ENCODE results near the gene CCNL1. TPM values are rescaled to one million over a fixed set of nuclear protein-coding genes. Genes with fewer than 3 reads are reported as not detected.

The CCNL1 gene
- total and polyA plus RNA-seq, 2 of the 8 experiments (the other 6 are each of a cell fraction or from before 2014, with no cell fraction given), result 64.5 to 68.6 TPM

GRCh38 chr3:157154563-157155330 lies 5.2 kb downstream of the CCNL1 start (continued):
- TF ChIP-seq, protein P1, sequence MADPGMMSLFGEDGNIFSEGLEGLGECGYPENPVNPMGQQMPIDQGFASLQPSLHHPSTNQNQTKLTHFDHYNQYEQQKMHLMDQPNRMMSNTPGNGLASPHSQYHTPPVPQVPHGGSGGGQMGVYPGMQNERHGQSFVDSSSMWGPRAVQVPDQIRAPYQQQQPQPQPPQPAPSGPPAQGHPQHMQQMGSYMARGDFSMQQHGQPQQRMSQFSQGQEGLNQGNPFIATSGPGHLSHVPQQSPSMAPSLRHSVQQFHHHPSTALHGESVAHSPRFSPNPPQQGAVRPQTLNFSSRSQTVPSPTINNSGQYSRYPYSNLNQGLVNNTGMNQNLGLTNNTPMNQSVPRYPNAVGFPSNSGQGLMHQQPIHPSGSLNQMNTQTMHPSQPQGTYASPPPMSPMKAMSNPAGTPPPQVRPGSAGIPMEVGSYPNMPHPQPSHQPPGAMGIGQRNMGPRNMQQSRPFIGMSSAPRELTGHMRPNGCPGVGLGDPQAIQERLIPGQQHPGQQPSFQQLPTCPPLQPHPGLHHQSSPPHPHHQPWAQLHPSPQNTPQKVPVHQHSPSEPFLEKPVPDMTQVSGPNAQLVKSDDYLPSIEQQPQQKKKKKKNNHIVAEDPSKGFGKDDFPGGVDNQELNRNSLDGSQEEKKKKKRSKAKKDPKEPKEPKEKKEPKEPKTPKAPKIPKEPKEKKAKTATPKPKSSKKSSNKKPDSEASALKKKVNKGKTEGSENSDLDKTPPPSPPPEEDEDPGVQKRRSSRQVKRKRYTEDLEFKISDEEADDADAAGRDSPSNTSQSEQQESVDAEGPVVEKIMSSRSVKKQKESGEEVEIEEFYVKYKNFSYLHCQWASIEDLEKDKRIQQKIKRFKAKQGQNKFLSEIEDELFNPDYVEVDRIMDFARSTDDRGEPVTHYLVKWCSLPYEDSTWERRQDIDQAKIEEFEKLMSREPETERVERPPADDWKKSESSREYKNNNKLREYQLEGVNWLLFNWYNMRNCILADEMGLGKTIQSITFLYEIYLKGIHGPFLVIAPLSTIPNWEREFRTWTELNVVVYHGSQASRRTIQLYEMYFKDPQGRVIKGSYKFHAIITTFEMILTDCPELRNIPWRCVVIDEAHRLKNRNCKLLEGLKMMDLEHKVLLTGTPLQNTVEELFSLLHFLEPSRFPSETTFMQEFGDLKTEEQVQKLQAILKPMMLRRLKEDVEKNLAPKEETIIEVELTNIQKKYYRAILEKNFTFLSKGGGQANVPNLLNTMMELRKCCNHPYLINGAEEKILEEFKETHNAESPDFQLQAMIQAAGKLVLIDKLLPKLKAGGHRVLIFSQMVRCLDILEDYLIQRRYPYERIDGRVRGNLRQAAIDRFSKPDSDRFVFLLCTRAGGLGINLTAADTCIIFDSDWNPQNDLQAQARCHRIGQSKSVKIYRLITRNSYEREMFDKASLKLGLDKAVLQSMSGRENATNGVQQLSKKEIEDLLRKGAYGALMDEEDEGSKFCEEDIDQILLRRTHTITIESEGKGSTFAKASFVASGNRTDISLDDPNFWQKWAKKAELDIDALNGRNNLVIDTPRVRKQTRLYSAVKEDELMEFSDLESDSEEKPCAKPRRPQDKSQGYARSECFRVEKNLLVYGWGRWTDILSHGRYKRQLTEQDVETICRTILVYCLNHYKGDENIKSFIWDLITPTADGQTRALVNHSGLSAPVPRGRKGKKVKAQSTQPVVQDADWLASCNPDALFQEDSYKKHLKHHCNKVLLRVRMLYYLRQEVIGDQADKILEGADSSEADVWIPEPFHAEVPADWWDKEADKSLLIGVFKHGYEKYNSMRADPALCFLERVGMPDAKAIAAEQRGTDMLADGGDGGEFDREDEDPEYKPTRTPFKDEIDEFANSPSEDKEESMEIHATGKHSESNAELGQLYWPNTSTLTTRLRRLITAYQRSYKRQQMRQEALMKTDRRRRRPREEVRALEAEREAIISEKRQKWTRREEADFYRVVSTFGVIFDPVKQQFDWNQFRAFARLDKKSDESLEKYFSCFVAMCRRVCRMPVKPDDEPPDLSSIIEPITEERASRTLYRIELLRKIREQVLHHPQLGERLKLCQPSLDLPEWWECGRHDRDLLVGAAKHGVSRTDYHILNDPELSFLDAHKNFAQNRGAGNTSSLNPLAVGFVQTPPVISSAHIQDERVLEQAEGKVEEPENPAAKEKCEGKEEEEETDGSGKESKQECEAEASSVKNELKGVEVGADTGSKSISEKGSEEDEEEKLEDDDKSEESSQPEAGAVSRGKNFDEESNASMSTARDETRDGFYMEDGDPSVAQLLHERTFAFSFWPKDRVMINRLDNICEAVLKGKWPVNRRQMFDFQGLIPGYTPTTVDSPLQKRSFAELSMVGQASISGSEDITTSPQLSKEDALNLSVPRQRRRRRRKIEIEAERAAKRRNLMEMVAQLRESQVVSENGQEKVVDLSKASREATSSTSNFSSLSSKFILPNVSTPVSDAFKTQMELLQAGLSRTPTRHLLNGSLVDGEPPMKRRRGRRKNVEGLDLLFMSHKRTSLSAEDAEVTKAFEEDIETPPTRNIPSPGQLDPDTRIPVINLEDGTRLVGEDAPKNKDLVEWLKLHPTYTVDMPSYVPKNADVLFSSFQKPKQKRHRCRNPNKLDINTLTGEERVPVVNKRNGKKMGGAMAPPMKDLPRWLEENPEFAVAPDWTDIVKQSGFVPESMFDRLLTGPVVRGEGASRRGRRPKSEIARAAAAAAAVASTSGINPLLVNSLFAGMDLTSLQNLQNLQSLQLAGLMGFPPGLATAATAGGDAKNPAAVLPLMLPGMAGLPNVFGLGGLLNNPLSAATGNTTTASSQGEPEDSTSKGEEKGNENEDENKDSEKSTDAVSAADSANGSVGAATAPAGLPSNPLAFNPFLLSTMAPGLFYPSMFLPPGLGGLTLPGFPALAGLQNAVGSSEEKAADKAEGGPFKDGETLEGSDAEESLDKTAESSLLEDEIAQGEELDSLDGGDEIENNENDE (IDR thresholded peaks at IDR 0.05; ENCODE audit: insufficient replicate concordance, low read length), result no peak
- TF ChIP-seq YY1 (IDR thresholded peaks at IDR 0.05; ENCODE audit: low read depth, low read length) (no peak), CTCF (IDR thresholded peaks at IDR 0.05; ENCODE audit: control extremely low read depth in 1 of 3, insufficient read depth in 1 of 3, low read depth in 1 of 3, low read length in 3 of 3) (no peak), POLR2AphosphoS5 (IDR thresholded peaks at IDR 0.05; ENCODE audit: low read depth, low read length) (no peak)
- TF ChIP-seq, protein P2, sequence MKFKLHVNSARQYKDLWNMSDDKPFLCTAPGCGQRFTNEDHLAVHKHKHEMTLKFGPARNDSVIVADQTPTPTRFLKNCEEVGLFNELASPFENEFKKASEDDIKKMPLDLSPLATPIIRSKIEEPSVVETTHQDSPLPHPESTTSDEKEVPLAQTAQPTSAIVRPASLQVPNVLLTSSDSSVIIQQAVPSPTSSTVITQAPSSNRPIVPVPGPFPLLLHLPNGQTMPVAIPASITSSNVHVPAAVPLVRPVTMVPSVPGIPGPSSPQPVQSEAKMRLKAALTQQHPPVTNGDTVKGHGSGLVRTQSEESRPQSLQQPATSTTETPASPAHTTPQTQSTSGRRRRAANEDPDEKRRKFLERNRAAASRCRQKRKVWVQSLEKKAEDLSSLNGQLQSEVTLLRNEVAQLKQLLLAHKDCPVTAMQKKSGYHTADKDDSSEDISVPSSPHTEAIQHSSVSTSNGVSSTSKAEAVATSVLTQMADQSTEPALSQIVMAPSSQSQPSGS (IDR thresholded peaks at IDR 0.05; ENCODE audit: low read length), result no peak
